HEK293 (cell line): ENCODE measurements around the gene MAP3K9.

ENCODE experiments used
- EGR2 ChIP-seq: fragments of 450-650 bp; formaldehyde crosslinking; IDR thresholded peaks from 2 replicates; pipeline ENCODE4 v1.5.1; 2016; ENCODE audit warnings: low read depth, missing biosample characterization, missing genetic modification characterization
- GLI4 ChIP-seq: fragments of 450-650 bp; formaldehyde crosslinking; IDR thresholded peaks from 2 replicates; pipeline ENCODE4 v1.5.1; 2016; ENCODE audit warnings: missing biosample characterization, missing genetic modification characterization
- SP3 ChIP-seq: fragments of 450-650 bp; formaldehyde crosslinking; IDR thresholded peaks from 2 replicates; pipeline ENCODE4 v1.5.1; 2016; ENCODE audit warnings: missing biosample characterization, missing genetic modification characterization
- ZBTB20 ChIP-seq: fragments of 450-650 bp; formaldehyde crosslinking; IDR thresholded peaks from 2 replicates; pipeline ENCODE4 v1.5.1; 2016; ENCODE audit warnings: missing biosample characterization, missing genetic modification characterization
- ZBTB26 ChIP-seq: fragments of 450-650 bp; formaldehyde crosslinking; optimal IDR thresholded peaks from 2 replicates; pipeline ENCODE3; 2016; ENCODE audit warnings: missing biosample characterization, mild to moderate bottlenecking, missing genetic modification characterization
- ZNF23 ChIP-seq: fragments of 450-650 bp; formaldehyde crosslinking; IDR thresholded peaks from 2 replicates; pipeline ENCODE4 v1.5.1; 2016; ENCODE audit warnings: missing biosample characterization, missing genetic modification characterization, borderline replicate concordance
- ZNF311 ChIP-seq: fragments of 450-650 bp; formaldehyde crosslinking; IDR thresholded peaks from 2 replicates; pipeline ENCODE4 v1.5.1; 2017; ENCODE audit warnings: missing biosample characterization, missing genetic modification characterization, borderline replicate concordance
- ZNF324 ChIP-seq: fragments of 450-650 bp; formaldehyde crosslinking; IDR thresholded peaks from 2 replicates; pipeline ENCODE4 v1.5.1; 2016; ENCODE audit warnings: missing biosample characterization, missing genetic modification characterization
- ZNF335 ChIP-seq: fragments of 450-650 bp; formaldehyde crosslinking; conservative IDR thresholded peaks from 2 replicates; pipeline ENCODE4 v1.5.1; 2016; ENCODE audit warnings: missing biosample characterization, missing genetic modification characterization
- ZNF423 ChIP-seq: fragments of 450-650 bp; formaldehyde crosslinking; IDR thresholded peaks from 2 replicates; pipeline ENCODE4 v1.5.1; 2016; ENCODE audit warnings: missing biosample characterization, missing genetic modification characterization
- ZNF426 ChIP-seq: fragments of 450-650 bp; formaldehyde crosslinking; IDR thresholded peaks from 2 replicates; pipeline ENCODE4 v1.5.1; 2017; ENCODE audit warnings: missing biosample characterization, missing genetic modification characterization, mild to moderate bottlenecking, inconsistent platforms, moderate library complexity
- ZNF513 ChIP-seq: fragments of 450-650 bp; IDR thresholded peaks from 2 replicates; pipeline ENCODE4 v1.5.1; 2018; ENCODE audit warnings: missing biosample characterization, missing genetic modification characterization
- ZNF521 ChIP-seq: fragments of 450-650 bp; formaldehyde crosslinking; IDR thresholded peaks from 2 replicates; pipeline ENCODE4 v1.5.1; 2017; ENCODE audit warnings: missing biosample characterization, mild to moderate bottlenecking, missing genetic modification characterization
- ZNF561 ChIP-seq: fragments of 450-650 bp; IDR thresholded peaks from 2 replicates; pipeline ENCODE4 v1.5.1; 2018; ENCODE audit warnings: missing biosample characterization, missing genetic modification characterization, borderline replicate concordance
- ZNF658 ChIP-seq: fragments of 450-650 bp; formaldehyde crosslinking; IDR thresholded peaks from 2 replicates; pipeline ENCODE4; 2016; ENCODE audit warnings: missing biosample characterization, missing genetic modification characterization
- TF ChIP-seq, protein P1 (sequence below): fragments of 450-650 bp; formaldehyde crosslinking; conservative IDR thresholded peaks from 2 replicates; pipeline ENCODE4 v1.5.1; 2016; ENCODE audit warnings: low read depth, missing biosample characterization, missing genetic modification characterization
- TF ChIP-seq, protein P2 (sequence below): fragments of 450-650 bp; formaldehyde crosslinking; IDR thresholded peaks from 2 replicates; pipeline ENCODE4 v1.5.1; 2016; ENCODE audit warnings: missing biosample characterization, missing genetic modification characterization

MAP3K9 gene

DNA sequence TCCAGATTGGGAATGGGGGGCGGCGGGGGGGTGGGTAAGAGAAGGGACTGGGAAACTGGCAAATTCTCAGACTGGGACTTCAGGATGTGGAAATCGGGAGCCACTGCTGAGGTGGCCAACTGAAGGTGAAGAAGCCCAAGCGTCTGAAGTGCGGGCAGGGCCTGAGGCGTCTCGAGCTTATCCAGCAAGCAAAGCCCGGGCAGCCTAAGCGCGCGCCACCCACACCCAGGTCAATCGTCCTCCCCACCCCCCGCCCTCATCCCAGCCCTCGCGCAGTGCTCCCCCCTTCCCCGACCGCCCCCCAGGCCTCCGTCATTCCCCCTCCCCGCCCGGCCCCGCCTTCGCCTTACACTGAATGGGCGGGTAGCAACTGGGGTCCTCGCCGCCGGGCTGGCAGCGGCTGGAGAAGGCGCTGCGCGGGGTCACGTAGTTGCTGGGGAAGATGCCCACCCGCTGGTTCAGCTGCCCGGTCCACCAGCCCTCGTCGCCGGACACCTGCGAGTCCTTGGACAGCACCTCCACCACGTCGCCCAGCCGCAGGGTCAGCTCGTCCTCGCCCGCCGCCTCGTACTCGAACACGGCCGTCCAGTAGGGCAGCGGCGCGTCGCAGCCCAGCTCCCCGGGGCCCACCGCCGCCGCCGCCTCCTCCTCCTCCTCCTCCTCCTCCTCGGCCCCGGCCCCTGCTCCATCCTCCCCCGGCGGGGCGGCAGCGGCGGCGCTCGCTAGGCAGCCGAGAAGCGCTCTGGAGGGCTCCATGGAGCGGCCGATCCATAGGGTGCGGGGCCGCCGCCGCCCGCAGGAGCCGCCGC is 693 bp downstream of the MAP3K9 start (continued):
- TF ChIP-seq, protein P1, sequence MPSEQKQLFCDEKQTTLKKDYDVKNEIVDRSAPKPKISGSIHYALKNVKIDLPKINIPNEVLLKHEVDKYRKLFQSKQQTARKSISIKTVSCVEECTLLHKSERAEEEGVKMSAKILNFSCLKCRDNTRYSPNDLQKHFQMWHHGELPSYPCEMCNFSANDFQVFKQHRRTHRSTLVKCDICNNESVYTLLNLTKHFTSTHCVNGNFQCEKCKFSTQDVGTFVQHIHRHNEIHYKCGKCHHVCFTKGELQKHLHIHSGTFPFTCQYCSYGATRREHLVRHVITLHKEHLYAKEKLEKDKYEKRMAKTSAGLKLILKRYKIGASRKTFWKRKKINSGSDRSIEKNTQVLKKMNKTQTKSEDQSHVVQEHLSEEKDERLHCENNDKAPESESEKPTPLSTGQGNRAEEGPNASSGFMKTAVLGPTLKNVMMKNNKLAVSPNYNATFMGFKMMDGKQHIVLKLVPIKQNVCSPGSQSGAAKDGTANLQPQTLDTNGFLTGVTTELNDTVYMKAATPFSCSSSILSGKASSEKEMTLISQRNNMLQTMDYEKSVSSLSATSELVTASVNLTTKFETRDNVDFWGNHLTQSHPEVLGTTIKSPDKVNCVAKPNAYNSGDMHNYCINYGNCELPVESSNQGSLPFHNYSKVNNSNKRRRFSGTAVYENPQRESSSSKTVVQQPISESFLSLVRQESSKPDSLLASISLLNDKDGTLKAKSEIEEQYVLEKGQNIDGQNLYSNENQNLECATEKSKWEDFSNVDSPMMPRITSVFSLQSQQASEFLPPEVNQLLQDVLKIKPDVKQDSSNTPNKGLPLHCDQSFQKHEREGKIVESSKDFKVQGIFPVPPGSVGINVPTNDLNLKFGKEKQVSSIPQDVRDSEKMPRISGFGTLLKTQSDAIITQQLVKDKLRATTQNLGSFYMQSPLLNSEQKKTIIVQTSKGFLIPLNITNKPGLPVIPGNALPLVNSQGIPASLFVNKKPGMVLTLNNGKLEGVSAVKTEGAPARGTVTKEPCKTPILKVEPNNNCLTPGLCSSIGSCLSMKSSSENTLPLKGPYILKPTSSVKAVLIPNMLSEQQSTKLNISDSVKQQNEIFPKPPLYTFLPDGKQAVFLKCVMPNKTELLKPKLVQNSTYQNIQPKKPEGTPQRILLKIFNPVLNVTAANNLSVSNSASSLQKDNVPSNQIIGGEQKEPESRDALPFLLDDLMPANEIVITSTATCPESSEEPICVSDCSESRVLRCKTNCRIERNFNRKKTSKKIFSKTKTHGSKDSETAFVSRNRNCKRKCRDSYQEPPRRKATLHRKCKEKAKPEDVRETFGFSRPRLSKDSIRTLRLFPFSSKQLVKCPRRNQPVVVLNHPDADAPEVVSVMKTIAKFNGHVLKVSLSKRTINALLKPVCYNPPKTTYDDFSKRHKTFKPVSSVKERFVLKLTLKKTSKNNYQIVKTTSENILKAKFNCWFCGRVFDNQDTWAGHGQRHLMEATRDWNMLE: no peak
- peak; percentile 69 for TF ChIP-seq ZNF513 (tag by site-specific recombination)
- TF ChIP-seq ZNF561 (tag by site-specific recombination): no peak
- no peak for TF ChIP-seq ZNF658
- TF ChIP-seq ZBTB26: peak; percentile 60
- peak; percentile 55 for TF ChIP-seq EGR2 (tag by site-specific recombination)
- no peak for TF ChIP-seq ZNF423 (tag by site-specific recombination)
- TF ChIP-seq, protein P2, sequence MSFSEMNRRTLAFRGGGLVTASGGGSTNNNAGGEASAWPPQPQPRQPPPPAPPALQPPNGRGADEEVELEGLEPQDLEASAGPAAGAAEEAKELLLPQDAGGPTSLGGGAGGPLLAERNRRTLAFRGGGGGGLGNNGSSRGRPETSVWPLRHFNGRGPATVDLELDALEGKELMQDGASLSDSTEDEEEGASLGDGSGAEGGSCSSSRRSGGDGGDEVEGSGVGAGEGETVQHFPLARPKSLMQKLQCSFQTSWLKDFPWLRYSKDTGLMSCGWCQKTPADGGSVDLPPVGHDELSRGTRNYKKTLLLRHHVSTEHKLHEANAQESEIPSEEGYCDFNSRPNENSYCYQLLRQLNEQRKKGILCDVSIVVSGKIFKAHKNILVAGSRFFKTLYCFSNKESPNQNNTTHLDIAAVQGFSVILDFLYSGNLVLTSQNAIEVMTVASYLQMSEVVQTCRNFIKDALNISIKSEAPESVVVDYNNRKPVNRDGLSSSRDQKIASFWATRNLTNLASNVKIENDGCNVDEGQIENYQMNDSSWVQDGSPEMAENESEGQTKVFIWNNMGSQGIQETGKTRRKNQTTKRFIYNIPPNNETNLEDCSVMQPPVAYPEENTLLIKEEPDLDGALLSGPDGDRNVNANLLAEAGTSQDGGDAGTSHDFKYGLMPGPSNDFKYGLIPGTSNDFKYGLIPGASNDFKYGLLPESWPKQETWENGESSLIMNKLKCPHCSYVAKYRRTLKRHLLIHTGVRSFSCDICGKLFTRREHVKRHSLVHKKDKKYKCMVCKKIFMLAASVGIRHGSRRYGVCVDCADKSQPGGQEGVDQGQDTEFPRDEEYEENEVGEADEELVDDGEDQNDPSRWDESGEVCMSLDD (tag by site-specific recombination): no peak
- TF ChIP-seq ZNF335 (tag by site-specific recombination): peak; percentile 88
- TF ChIP-seq ZNF23 (tag by site-specific recombination): no peak
- no peak for TF ChIP-seq ZNF426 (tag by site-specific recombination)
- no peak for TF ChIP-seq ZNF521 (tag by site-specific recombination)
- no peak for TF ChIP-seq GLI4
- no peak for TF ChIP-seq ZNF311
- TF ChIP-seq ZNF324 (tag by site-specific recombination): no peak
- peak; percentile 52 for TF ChIP-seq SP3
- peak; percentile 80 for TF ChIP-seq ZBTB20 (tag by site-specific recombination)
